K562 (cell line): ENCODE data around the gene DUSP21. TPM values are rescaled to one million over a fixed set of nuclear protein-coding genes. Genes with fewer than 3 reads are reported as not detected.

Experiments
- AFF1 ChIP-seq, 2 experiments: fragments of 450-650 bp; IDR thresholded peaks; 2 replicates each; pipeline ENCODE4 v1.6.1; 2018; ENCODE audit warnings: mild to moderate bottlenecking in 2 of 2, low read depth in 1 of 2; ENCODE audit not compliant: partially characterized antibody in 2 of 2
- ARID1B ChIP-seq: fragments of 450-650 bp; IDR thresholded peaks from 2 replicates; pipeline ENCODE4 v1.6.1; 2016; ENCODE audit warnings: antibody characterized with exemption, mild to moderate bottlenecking, inconsistent platforms
- ATF7 ChIP-seq: fragments of 450-650 bp; IDR thresholded peaks from 2 replicates; pipeline ENCODE4 v1.7.1; 2014; ENCODE audit warnings: mild to moderate bottlenecking, moderate library complexity
- FOSL1 ChIP-seq: fragments of 200-800 bp; sonication (Bioruptor generic); conservative IDR thresholded peaks from 2 replicates; pipeline ENCODE4 v1.6.1; 2016; ENCODE audit warnings: missing genetic modification characterization, missing compliant biosample characterization
- FOXK2 ChIP-seq, 2 experiments: fragments of 450-650 bp; IDR thresholded peaks in 1 of 2; conservative IDR thresholded peaks in 1 of 2; 2 replicates each; pipeline ENCODE4 v1.6.1; 2016; ENCODE audit warnings: low read depth in 2 of 2, mild to moderate bottlenecking in 1 of 2
- JUND ChIP-seq, 2 experiments: IDR thresholded peaks; 2 replicates in 1 of 2; 3 replicates in 1 of 2; pipeline ENCODE4 v1.6.1; 2011; ENCODE audit warnings: borderline replicate concordance in 2 of 2, low read depth in 2 of 2, low read length in 2 of 2, improper control_type of control experiment in 1 of 2, missing biosample characterization in 1 of 2, missing genetic modification characterization in 1 of 2, missing genetic modification reagents in 1 of 2
- KDM4B ChIP-seq, 2 experiments: fragments of 450-650 bp in 1 of 2; sonication (generic) in 1 of 2; IDR thresholded peaks; 2 replicates each; pipeline ENCODE4 v1.6.1; 2016 to 2017; ENCODE audit warnings: borderline replicate concordance in 2 of 2, antibody characterized with exemption in 1 of 2, low read depth in 1 of 2, mild to moderate bottlenecking in 1 of 2
- PBX2 ChIP-seq, 2 experiments: IDR thresholded peaks in 1 of 2; conservative IDR thresholded peaks in 1 of 2; 2 replicates each; pipeline ENCODE4 v1.6.1; 2016; ENCODE audit warnings: low read depth in 2 of 2, mild to moderate bottlenecking in 1 of 2, missing compliant biosample characterization in 1 of 2, missing genetic modification characterization in 1 of 2, moderate library complexity in 1 of 2
- TBL1XR1 ChIP-seq, 2 experiments: IDR thresholded peaks; 2 replicates each; pipeline ENCODE4 v1.6.1; 2012; ENCODE audit warnings: improper control_type of control experiment in 2 of 2, low read length in 2 of 2, mild to moderate bottlenecking in 1 of 2
- TEAD4 ChIP-seq, 2 experiments: sonication (generic) in 1 of 2; formaldehyde crosslinking in 1 of 2; IDR thresholded peaks; 2 replicates each; pipeline versions ENCODE4 v1.6.1 to v1.8.0; 2012 to 2022; ENCODE audit warnings: borderline replicate concordance in 1 of 2, inconsistent platforms in 1 of 2, low read length in 1 of 2, mild to moderate bottlenecking in 1 of 2, missing genetic modification reagents in 1 of 2
- polyA plus RNA-seq, 8 experiments: library from polyadenylated mRNA; depleted of rRNA in 4 of 8; stranded (reverse) in 5 of 8; unstranded in 3 of 8; fragments of >200 nt; fragmentation: Nextera tagmentation in 2 of 8; fragmentation: Illumina TruSeq in 1 of 8; extraction: Ambion mirVana in 2 of 8; extraction: Trizol in 1 of 8; gene quantifications; 2 replicates each; pipeline versions ENCODE4 v1.2.1 to v1.2.3, GENCODE V29; 2011 to 2014; ENCODE audit warnings: inconsistent platforms in 1 of 8, missing spikeins in 1 of 8
- total RNA-seq, 7 experiments: library from RNA; depleted of rRNA in 6 of 7; stranded (reverse); fragments of >200 nt in 6 of 7; fragmentation: Illumina TruSeq in 2 of 7; extraction: Trizol in 2 of 7; gene quantifications; 2 replicates each; pipeline versions ENCODE4 v1.2.1 to v1.2.3, GENCODE V29; 2011 to 2021; ENCODE audit warnings: low replicate concordance in 1 of 7

The DUSP21 gene
- total and polyA plus RNA-seq, 9 of the 15 experiments (the other 6 are each of a cell fraction or from before 2014, with no cell fraction given) = 0.14 to 2.5 (median 1.3) TPM

GRCh38 chrX:44874420-44875184 lies 30.8 kb downstream of the DUSP21 start (continued):
- no peak for TF ChIP-seq PBX2 (CRISPR knock-in tag; IDR thresholded peaks at IDR 0.05; ENCODE audit: low read depth)
- TF ChIP-seq PBX2 (tag; conservative IDR thresholded peaks at IDR 0.05; ENCODE audit: low read depth) = peak; percentile 59
- no peak for TF ChIP-seq ATF7
- TF ChIP-seq ARID1B = peak; percentile 34; the same call in 1 of the 2 replicates
- TF ChIP-seq JUND (IDR thresholded peaks at IDR 0.05; ENCODE audit: borderline replicate concordance, low read depth, low read length) = 0 out of 2 replicates have a peak, but pooled peaks have one; percentile 12
- no peak for TF ChIP-seq JUND (tag; IDR thresholded peaks at IDR 0.05; ENCODE audit: borderline replicate concordance, low read depth, low read length)
- peak in 1 of 2 experiments; percentile 29; a peak in 1 of 4 replicates for TF ChIP-seq TBL1XR1 (IDR thresholded peaks at IDR 0.05; ENCODE audit: low read length in 2 of 2)
- 0 out of 4 replicates have a peak, but pooled peaks of 1 of the 2 experiments have one; percentile 17 for TF ChIP-seq KDM4B (IDR thresholded peaks at IDR 0.05; ENCODE audit: borderline replicate concordance in 2 of 2, low read depth in 1 of 2)
- TF ChIP-seq FOXK2 (conservative IDR thresholded peaks at IDR 0.05 in 1 of 2, IDR thresholded peaks at IDR 0.05 in 1 of 2; ENCODE audit: low read depth in 2 of 2) = peak; percentile 89 to 90; a peak in 3 of 4 replicates
- peak; percentile 26 for TF ChIP-seq TEAD4 (IDR thresholded peaks at IDR 0.05; ENCODE audit: low read length)
- no peak for TF ChIP-seq TEAD4 (CRISPR knock-in tag; IDR thresholded peaks at IDR 0.05; ENCODE audit: borderline replicate concordance)
- TF ChIP-seq FOSL1 = 0 out of 2 replicates have a peak, but pooled peaks have one; percentile 15
- peak in 1 of 2 experiments; percentile 16 for TF ChIP-seq AFF1 (IDR thresholded peaks at IDR 0.05; ENCODE audit: low read depth in 1 of 2, partially characterized antibody in 2 of 2)
